Naive B cell (primary cell): Measurements from ENCODE around the gene KCNH2. TPM values are rescaled to one million over a fixed set of nuclear protein-coding genes. Genes with fewer than 3 reads are reported as not detected.
A peak's percentile ranks its signal among the peaks of the same experiment; 100 is the strongest.

Experiments used
- ATAC-seq, 2 donors: fragments of 150-1000 bp; cut with Tn5 transposase; 2 replicates each; pipeline ENCODE4 v1.10.0; 2021; ENCODE audit warnings: low read depth in 2 of 2, mild to moderate bottlenecking in 2 of 2, moderate library complexity in 2 of 2
- DNase-seq: peaks from one replicate; pipeline ENCODE4 v3.0.0; 2022
- H3K27ac Mint-ChIP-seq, 6 donors: one replicate each; pipeline ENCODE4 v1.8.0; 2020 to 2022; ENCODE audit warnings: mild to moderate bottlenecking in 6 of 6, mixed read lengths in 6 of 6, moderate library complexity in 5 of 6, inconsistent platforms in 2 of 6
- H3K27me3 Mint-ChIP-seq, 3 donors: one replicate each; pipeline ENCODE4 v1.8.0; 2021 to 2022; ENCODE audit warnings: mixed read lengths in 3 of 3, mild to moderate bottlenecking in 1 of 3
- H3K36me3 Mint-ChIP-seq, 2 donors: one replicate each; pipeline ENCODE4 v1.8.0; 2020 to 2022; ENCODE audit warnings: mixed read lengths in 2 of 2, inconsistent platforms in 1 of 2, mild to moderate bottlenecking in 1 of 2
- H3K4me1 Mint-ChIP-seq, 3 donors: one replicate each; pipeline ENCODE4 v1.8.0; 2020 to 2022; ENCODE audit warnings: mixed read lengths in 3 of 3, inconsistent platforms in 1 of 3, mild to moderate bottlenecking in 1 of 3, moderate library complexity in 1 of 3
- H3K4me3 Mint-ChIP-seq, 8 donors: one replicate each; pipeline ENCODE4 v1.8.0; 2020 to 2022; ENCODE audit warnings: mild to moderate bottlenecking in 8 of 8, mixed read lengths in 8 of 8, moderate library complexity in 8 of 8, inconsistent platforms in 2 of 8
- H3K9me3 Mint-ChIP-seq, 7 donors: one replicate each; pipeline ENCODE4 v1.8.0; 2020 to 2022; ENCODE audit warnings: mixed read lengths in 7 of 7, mild to moderate bottlenecking in 5 of 7, inconsistent platforms in 2 of 7, moderate library complexity in 1 of 7
- polyA plus RNA-seq, 6 donors: library from polyadenylated mRNA; unstranded; fragments of 300-500 nt; fragmentation: Illumina TruSeq; gene quantifications; one replicate each; pipeline ENCODE4 v1.2.3, GENCODE V29; 2021; ENCODE audit warnings: low read depth in 6 of 6

Gene KCNH2
- polyA plus RNA-seq, 6 donors from 2014 or later = 0.17 to 0.29 (median 0.29) TPM; not detected in 3

- H3K27me3 Mint-ChIP-seq = peaks cover 49 to 81% (median 69%) of the 10 kb centered on the region in 3 donors
- peaks cover 12 to 23% (median 22%) of the 10 kb centered on the region in 3 donors for H3K4me1 Mint-ChIP-seq
- H3K27ac Mint-ChIP-seq = peak overlapping the region in 2 of 6 donors; percentile 59 to 83
- ATAC-seq (peak; percentile 63 to 66), DNase-seq (peak; percentile 45)
- H3K4me3 Mint-ChIP-seq = peak overlapping the region in 1 of 8 donors; percentile 28
- peaks cover 12 to 18% of the 10 kb centered on the region in 2 donors for H3K36me3 Mint-ChIP-seq
- peaks cover 5 to 20% (median 15%) of the 10 kb centered on the region in 7 donors for H3K9me3 Mint-ChIP-seq
Observed at GRCh38 chr7:150988230-150989226, 10.4 kb upstream of the KCNH2 start.

DNA sequence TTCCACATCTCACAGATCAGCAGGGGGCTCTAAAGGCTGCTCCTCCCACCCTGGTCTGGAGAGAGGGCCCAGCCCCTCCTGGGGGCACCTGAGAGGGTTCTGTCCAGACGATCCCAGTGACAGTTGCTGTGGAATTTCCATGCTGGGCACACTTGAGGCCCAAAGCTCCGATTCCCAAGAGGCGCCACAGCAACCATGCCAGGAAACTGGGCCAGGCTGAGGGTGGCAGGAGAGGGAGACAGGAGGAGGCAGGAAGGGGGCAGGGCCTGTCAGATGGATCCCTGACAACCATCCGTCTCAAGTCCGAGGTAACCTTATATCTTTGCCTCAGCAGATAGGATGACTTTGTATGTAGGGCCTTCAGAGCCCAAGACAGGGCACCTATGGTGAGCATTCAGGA, 8.4 kb upstream of the KCNH2 start:
- Mint-ChIP-seq H3K4me1 (peaks cover 12 to 23% (median 22%) of the 10 kb centered on the region in 3 donors), H3K27ac (no peak overlapping the region), H3K36me3 (peaks cover 12 to 18% of the 10 kb centered on the region in 2 donors), H3K27me3 (peaks cover 67 to 91% (median 78%) of the 10 kb centered on the region in 3 donors), H3K4me3 (no peak overlapping the region), H3K9me3 (peaks cover 5 to 20% (median 15%) of the 10 kb centered on the region in 7 donors)
- no peak for DNase-seq
- no peak for ATAC-seq

DNA sequence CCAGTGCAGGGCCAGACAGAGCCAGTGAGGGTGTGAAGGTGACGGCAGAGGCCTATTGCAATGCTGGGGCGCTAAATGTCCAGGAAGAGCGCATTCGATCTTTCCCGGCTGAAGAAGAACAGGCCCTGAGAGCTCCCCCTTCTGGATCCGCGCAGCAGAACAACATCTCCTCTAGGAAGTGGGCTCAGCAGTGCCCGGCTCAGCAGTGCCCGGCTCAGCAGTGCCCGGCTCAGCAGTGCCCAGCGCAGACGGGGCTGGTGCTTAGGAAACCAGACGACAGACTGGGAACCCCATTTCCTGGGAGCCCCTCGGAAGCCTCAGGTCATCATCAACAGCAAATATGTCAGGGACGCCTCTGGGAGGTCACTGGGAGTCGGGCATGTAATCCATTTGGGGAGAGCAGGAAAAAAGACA, 8.0 kb upstream of the KCNH2 start:
- peak overlapping the region in 1 of 6 donors; percentile 38 for H3K27ac Mint-ChIP-seq
- no peak for DNase-seq
- H3K27me3 Mint-ChIP-seq = peaks cover 72 to 91% (median 78%) of the 10 kb centered on the region in 3 donors
- no peak overlapping the region for H3K4me3 Mint-ChIP-seq
- peaks cover 5 to 17% (median 13%) of the 10 kb centered on the region in 7 donors for H3K9me3 Mint-ChIP-seq
- H3K36me3 Mint-ChIP-seq = peaks cover 12 to 14% of the 10 kb centered on the region in 2 donors
- peak; percentile 37 to 49 for ATAC-seq
- H3K4me1 Mint-ChIP-seq = peaks cover 12 to 23% (median 22%) of the 10 kb centered on the region in 3 donors

- Mint-ChIP-seq H3K4me1 (peaks cover 13 to 23% (median 19%) of the 10 kb centered on the region in 3 donors), H3K4me3 (no peak overlapping the region), H3K9me3 (no peaks in the 10 kb centered on the region), H3K36me3 (no peaks in the 10 kb centered on the region), H3K27ac (no peak overlapping the region), H3K27me3 (peaks cover 58 to 87% (median 74%) of the 10 kb centered on the region in 3 donors)
- ATAC-seq (no peak), DNase-seq (no peak)
Observed at GRCh38 chr7:150983893-150984368, 5.8 kb upstream of the KCNH2 start.

DNA sequence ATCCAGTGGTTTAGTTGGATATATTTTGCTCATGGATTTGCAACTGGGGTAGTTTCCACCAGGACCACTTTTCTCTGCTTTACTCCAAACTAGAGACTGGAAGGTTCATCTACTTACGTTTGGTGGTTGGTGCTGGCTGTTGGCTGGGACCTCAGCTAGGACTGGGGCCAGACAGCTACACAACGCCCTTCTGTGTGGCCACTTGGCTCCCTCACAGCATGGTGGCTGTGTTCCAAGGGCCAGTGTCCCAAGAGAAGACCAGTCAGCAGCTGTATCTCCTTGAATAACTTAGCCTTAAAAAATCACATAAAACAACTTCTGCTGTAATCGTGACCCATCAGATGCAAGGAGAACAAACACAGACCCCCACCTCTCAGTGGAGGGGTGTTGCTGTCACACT, 4.2 kb upstream of the KCNH2 start:
- Mint-ChIP-seq H3K9me3 (peaks cover 0 to 3% (median 0%) of the 10 kb centered on the region in 7 donors), H3K4me1 (peaks cover 12 to 20% (median 18%) of the 10 kb centered on the region in 3 donors), H3K27me3 (peaks cover 53 to 81% (median 69%) of the 10 kb centered on the region in 3 donors), H3K4me3 (peak overlapping the region in 1 of 8 donors; percentile 17), H3K27ac (no peak overlapping the region), H3K36me3 (no peaks in the 10 kb centered on the region)
- DNase-seq = no peak
- no peak for ATAC-seq

DNA sequence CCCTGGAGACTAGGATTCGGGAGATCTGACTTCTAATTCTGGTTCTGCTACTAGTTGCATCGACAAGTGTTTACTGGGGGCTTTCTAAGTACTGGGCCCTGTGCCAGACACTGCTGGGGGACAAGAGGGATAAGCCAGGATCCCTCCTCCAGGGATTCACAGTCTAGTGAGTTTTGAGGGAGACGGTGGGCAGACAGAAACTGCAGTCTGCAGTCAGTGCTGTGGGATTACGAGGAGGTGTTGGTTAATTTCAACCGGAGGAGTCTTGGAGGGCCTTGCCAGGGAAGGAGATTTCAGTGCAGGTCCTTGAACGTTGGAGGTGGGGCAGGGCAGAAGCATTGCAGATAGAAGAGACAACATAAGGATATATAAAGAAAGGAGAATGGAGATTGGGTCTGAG, 3.5 kb upstream of the KCNH2 start:
- ATAC-seq (no peak), DNase-seq (no peak)
- H3K27me3 Mint-ChIP-seq = peaks cover 60 to 81% (median 73%) of the 10 kb centered on the region in 3 donors

DNA sequence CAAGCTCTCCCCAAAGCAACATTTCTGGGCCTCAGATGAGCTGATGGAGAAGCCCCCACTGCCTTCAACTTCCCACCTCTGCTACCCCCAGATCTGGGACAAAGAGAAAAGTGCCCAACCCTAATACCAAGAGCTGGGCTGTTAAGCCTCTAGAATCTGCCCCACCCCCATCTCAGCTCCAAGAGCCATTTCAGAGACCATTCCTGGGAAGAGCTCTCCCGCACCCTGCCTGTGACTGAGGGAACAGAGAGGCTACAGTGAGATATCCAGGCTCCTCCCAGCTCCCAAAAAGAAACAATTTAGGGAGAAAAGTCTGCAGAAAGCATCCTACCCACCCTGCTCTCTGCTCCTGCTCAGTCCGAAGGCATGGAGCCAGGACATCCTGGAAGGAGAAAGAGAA, 2.5 kb upstream of the KCNH2 start:
- Mint-ChIP-seq H3K27ac (peak overlapping the region in 1 of 6 donors; percentile 60), H3K4me1 (peaks cover 17 to 25% (median 21%) of the 10 kb centered on the region in 3 donors), H3K9me3 (peaks cover 0 to 3% (median 0%) of the 10 kb centered on the region in 7 donors), H3K27me3 (peaks cover 58 to 81% (median 73%) of the 10 kb centered on the region in 3 donors), H3K36me3 (peaks cover 0 to 8% of the 10 kb centered on the region in 2 donors), H3K4me3 (no peak overlapping the region)
- ATAC-seq (no peak), DNase-seq (no peak)

More for the DNA sequence above, 3.5 kb upstream of the KCNH2 start:
- Mint-ChIP-seq H3K4me3 (no peak overlapping the region), H3K4me1 (peaks cover 19 to 26% (median 25%) of the 10 kb centered on the region in 3 donors), H3K36me3 (peaks cover 0 to 5% of the 10 kb centered on the region in 2 donors), H3K9me3 (peaks cover 0 to 3% (median 0%) of the 10 kb centered on the region in 7 donors), H3K27ac (peak overlapping the region in 2 of 6 donors; percentile 34 to 51)

DNA sequence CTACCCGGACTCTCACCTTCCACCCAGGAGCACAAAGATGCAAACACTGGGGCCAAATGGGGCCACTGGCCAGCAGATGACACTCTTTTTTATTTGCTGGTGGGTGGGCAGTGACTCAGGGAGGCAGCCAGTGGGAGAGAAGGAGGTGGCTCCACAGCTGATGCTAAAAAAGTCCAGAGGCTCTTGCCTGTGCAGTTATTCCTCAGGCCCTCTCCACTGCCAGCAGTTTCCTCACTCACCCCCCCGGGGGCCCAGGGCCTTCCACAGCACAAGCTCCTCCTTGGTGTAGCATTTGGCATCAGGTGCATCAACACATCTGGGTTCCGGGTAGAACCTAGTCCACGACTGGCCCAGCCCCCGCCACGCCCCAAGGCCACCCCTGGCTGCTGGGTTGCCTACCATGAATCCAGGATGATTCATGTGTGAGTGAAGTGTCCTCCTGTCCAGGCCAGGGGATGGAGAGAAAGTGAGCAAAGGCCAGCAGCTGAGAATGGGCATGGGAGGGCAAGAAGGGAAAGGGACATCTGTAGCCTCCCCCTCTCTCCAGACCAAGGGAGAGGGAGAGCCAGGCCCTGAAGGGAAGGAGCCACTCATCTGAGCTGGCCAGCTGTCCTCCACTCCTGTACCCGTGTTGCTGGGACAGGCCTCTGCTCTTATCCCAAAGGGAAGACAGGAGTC, 1.7 kb upstream of the KCNH2 start:
- Mint-ChIP-seq H3K4me3 (peak overlapping the region in 4 of 8 donors; percentile 27 to 71 (median 57)), H3K36me3 (peaks cover 0 to 8% of the 10 kb centered on the region in 2 donors), H3K4me1 (peaks cover 16 to 31% (median 25%) of the 10 kb centered on the region in 3 donors), H3K27me3 (peaks cover 53 to 80% (median 74%) of the 10 kb centered on the region in 3 donors), H3K9me3 (peaks cover 0 to 3% (median 0%) of the 10 kb centered on the region in 7 donors), H3K27ac (no peak overlapping the region)
- ATAC-seq (no peak), DNase-seq (no peak)

DNA sequence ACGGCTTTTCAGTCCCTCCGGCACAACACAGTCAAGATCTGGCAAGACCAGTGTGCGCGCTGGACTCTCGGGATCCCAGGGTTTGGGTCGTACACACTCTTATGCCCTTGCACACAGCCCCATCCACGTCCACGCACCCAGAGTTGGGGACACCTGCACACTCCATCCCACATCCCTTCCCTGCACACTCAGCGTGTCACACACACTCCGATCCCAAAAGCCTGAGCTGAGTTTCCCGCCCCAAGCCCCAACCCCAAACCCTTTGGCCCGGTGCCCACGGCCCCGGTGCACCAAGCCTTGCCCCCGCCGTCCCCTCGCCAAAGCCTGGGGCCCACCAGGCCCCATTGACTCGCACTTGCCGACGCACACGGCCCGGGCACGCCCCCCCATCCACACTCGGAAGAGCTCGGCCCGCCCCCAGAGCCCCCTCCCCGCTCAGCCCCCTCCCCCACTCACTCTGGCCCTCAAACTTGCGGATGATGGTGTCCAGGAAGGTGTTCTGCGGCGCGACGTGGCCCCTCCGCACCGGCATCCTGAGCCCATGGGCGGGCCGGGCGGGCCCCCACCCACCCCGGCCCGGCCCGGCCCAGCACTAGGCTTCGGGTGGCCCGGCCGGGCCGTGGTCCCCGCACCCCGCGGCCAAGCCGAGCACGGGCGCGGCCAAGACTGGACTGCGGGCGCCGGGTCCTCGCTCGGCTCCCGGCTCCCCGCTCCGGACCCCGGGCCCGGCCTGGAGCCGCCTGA, 567 bp downstream of the KCNH2 start:
- peaks cover 0 to 3% (median 0%) of the 10 kb centered on the region in 7 donors for H3K9me3 Mint-ChIP-seq
- H3K4me3 Mint-ChIP-seq = peak overlapping the region; percentile 56 to 92 (median 81)
- H3K27ac Mint-ChIP-seq = peak overlapping the region in 3 of 6 donors; percentile 9 to 84 (median 14)
- DNase-seq (no peak), ATAC-seq (no peak)
- peaks cover 44 to 63% (median 62%) of the 10 kb centered on the region in 3 donors for H3K27me3 Mint-ChIP-seq
- H3K4me1 Mint-ChIP-seq = peaks cover 29 to 41% (median 40%) of the 10 kb centered on the region in 3 donors
- H3K36me3 Mint-ChIP-seq = peaks cover 0 to 8% of the 10 kb centered on the region in 2 donors

- peak overlapping the region in 2 of 6 donors; percentile 9 to 67 for H3K27ac Mint-ChIP-seq
- H3K4me1 Mint-ChIP-seq = peaks cover 29 to 41% (median 40%) of the 10 kb centered on the region in 3 donors
- peaks cover 0 to 3% (median 0%) of the 10 kb centered on the region in 7 donors for H3K9me3 Mint-ChIP-seq
- peaks cover 0 to 8% of the 10 kb centered on the region in 2 donors for H3K36me3 Mint-ChIP-seq
- peak overlapping the region; percentile 75 to 92 (median 81) for H3K4me3 Mint-ChIP-seq
- DNase-seq (no peak), ATAC-seq (no peak)
- H3K27me3 Mint-ChIP-seq = peaks cover 36 to 61% (median 54%) of the 10 kb centered on the region in 3 donors
Observed at GRCh38 chr7:150976529-150977381, 1.4 kb downstream of the KCNH2 start.

GRCh38 chr7:150975536-150976319, 2.4 kb downstream of the KCNH2 start:
- peaks cover 0 to 8% of the 10 kb centered on the region in 2 donors for H3K36me3 Mint-ChIP-seq
- ATAC-seq (no peak), DNase-seq (no peak)
- H3K27me3 Mint-ChIP-seq = peaks cover 28 to 61% (median 51%) of the 10 kb centered on the region in 3 donors
- H3K27ac Mint-ChIP-seq = peak overlapping the region in 1 of 6 donors; percentile 26
- H3K4me1 Mint-ChIP-seq = peaks cover 29 to 41% (median 40%) of the 10 kb centered on the region in 3 donors
- H3K4me3 Mint-ChIP-seq = peak overlapping the region; percentile 65 to 84 (median 76)
- H3K9me3 Mint-ChIP-seq = peaks cover 0 to 3% (median 0%) of the 10 kb centered on the region in 7 donors
